HG03066 (cell line): ENCODE results near the gene C12orf54.
"Not testable (repeated sequence)": the region's sequence is repeated elsewhere in the genome, so short reads cannot be mapped to it uniquely, and the experiment has no call there.

Experiments
- ATAC-seq: cut with Tn5 transposase; IDR thresholded peaks from one replicate; pipeline ENCODE4 v1.9.1; 2021; ENCODE audit warnings: low read depth; ENCODE audit not compliant: unreplicated experiment

The C12orf54 gene

DNA sequence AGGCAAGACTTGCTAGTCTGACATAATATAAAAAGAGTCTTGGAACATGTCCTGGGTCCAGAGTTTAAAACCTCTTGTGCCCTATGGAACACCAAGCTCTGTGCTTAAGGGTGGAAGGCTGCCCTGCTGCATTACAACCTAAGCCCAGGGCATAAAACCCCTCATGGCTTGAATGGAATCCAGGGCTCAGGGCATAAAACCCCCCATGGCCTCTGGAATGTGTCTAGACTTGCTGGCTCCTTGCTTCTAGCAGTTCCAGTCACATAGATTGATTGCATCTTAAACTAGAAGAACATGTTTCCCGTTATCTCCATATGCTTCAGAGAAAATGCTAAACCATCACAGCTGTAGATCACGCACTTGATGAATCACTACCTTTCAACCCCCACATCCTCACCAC, 24.5 kb downstream of the C12orf54 start:
- not testable (repeated sequence) for ATAC-seq

DNA sequence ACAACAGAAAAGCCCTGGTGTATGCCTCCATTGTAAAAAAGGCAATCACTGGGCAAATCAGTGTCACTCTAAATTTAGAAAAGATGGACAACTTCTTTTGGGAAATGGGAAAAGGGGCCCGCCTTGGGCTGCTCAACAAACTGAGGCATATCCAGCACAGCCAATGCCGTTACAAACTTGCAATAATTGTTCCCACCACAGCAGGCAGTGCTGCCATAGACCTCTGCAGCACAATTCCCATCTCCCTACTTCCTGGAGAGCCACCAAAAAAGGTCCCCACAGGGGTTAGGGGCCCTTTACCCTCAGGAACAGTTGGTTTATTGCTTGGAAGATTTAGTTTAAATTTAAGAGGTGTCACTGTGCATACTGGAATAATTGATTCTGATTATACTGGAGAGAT, 26.7 kb downstream of the C12orf54 start:
- no peak for ATAC-seq

DNA sequence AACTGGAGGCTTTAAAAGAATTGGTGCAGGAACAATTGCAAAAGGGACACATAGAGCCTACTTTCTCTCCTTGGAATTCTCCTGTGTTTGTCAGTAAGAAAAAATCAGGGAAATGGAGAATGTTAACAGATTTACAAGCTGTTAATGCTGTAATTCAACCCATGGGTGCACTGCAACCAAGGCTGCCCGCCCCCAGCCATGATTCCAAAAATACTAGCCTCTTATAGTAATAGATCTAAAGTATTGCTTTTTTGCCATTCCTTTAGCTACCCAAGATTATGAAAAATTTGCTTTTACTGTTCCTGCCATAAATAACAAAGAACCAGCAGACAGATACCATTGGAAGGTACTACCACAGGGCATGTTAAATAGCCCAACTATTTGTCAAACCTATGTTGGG, 27.8 kb downstream of the C12orf54 start:
- ATAC-seq: no peak

DNA sequence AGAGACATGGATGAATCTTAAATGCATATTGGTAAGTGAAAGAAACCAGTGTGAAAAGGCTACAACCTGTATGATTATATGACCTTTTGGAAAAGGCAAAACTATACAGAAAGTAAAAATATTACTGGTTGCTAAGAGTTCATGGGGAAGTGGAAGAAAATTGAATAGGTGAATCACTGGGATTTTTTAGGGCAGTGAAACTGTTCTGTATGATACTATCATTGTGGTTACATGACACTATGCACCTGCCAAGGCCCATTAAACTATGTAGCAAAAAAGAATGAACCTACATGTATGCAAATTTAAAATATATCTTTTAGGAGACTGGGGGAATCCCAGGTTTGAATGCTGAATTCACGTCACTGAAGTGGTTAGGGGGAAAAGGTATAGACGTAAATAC, 30.6 kb downstream of the C12orf54 start:
- ATAC-seq: peak; percentile 70

DNA sequence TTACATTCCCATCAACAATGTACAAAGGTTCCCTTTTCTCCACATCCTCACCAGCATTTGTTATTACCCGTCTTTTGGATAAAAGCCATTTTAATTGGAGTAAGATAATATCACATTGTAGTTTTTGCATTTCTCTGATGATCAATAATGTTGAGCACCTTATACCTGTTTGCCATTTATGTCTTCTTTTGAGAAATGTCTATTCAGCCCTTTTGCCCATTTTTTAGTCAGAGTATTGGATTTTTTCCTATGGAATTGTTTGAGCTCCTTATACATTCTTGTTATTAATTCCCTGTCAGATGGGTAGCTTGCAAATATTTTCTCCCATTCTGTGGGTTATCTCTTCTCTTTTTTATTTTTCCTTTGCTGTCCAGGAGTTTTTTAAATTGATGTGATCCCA, 32.4 kb downstream of the C12orf54 start:
- ATAC-seq: no peak

DNA sequence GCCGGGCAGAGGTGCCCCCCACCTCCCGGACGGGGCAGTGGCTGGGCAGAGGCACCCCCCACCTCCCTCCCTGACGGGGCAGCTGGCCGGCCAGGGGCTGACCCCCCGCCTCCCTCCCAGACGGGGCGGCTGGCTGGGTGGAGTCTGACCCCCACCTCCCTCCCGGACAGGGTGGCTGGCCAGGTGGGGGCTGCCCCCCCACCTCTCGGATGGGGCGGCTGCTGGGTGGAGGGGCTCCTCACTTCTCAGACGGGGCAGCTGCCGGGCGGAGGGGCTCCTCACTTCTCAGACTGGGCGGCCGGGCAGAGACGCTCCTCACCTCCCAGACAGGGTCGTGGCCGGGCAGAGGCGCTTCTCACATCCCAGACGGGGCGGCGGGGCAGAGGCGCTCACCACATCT, 38.1 kb downstream of the C12orf54 start:
- not testable (repeated sequence) for ATAC-seq

DNA sequence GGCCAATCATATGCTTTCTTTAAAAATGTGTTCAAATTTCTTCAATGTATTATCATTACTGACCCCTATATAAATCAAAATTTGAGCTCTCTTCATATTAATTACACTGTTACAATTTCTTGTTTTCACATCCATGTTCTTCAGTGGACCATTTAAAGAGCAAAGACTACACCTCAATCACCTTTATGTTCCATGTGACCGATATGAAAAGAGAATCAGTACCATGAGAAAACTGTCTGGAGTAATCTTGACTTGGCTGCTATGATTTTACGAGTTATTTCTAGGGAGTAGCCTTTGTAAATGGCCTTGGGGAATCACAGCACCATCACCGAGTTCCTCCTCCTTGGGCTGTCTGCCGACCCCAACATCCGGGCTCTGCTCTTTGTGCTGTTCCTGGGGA, 43.0 kb downstream of the C12orf54 start, which contains the start of gene OR8S1:
TSS of gene OR8S1 (plus strand) at position 301 of the 400 bp plus-strand sequence. CDS start at position 301, 0 bp downstream.
- no peak for ATAC-seq

DNA sequence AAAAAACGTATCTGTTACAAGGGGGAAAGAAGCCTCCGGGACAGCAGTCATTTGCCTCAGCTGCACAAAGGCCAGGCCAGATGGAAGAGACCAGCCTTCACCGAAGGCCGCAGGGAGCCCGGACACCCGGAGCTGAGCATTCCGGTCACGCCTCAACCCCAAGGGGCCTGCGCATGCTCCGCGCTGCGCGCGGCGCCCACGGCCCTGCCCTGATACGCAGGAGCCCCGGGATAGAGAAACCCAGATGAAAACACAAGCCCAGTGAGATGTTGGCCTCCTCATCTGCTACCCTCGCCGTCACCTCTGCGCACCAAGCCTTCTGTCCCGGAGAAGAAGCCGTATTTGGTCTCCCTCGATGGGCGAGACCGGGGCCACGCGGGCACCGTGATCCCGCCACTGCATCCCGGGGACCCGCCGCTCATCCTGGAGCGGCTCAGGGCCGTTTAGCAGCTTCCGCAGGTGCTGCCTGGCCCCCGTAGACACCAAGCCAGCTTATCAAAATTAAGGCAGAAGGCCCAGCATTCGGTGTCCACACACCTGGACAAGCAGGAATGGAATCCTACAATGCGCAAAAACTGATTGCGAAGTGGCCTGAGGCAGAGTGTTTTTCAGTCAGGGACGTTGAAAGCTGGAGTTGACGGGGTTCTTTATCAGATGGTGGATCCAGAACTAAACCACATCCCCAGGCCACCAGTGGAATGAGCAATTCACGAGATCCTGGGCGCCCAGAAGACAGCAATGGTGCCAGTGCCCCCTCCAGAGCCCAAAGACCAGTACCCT, 45.8 kb downstream of the C12orf54 start:
- no peak for ATAC-seq

DNA sequence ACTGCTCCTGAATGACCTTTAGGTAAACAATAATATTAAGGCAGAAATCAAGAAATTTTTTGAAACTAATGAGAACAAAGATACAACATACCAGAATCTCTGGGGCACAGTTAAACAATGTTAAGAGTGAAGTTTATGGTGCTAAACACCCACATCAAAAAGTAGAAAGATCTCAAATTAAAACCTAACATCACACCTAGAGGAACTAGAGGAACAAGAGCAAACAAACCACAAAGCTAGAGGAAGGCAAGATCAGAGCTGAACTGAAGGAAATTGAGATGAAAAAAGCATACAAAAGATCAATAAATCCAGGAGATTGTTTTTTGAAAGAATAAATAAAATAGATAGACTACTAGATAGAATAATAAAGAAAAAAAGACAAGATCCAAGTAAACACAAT, 50.3 kb downstream of the C12orf54 start:
- ATAC-seq: no peak

DNA sequence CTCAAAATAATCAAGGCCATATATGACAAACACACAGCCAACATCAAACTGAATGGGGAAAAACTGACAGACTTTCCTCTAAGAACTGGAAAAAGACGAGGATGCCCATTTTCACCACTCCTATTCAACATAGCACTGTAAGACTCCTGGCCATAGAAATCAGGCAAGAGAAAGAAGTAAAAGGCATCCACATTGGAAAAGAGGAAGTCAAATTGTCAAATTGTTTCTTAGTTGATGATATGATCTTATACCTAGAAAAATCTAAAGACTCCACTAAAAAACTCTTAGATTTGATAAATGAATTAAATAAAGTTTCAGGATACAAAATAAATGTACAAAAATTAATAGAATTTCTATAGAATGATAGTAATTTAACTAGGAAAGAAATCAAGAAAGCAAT, 54.3 kb downstream of the C12orf54 start:
- no peak for ATAC-seq

DNA sequence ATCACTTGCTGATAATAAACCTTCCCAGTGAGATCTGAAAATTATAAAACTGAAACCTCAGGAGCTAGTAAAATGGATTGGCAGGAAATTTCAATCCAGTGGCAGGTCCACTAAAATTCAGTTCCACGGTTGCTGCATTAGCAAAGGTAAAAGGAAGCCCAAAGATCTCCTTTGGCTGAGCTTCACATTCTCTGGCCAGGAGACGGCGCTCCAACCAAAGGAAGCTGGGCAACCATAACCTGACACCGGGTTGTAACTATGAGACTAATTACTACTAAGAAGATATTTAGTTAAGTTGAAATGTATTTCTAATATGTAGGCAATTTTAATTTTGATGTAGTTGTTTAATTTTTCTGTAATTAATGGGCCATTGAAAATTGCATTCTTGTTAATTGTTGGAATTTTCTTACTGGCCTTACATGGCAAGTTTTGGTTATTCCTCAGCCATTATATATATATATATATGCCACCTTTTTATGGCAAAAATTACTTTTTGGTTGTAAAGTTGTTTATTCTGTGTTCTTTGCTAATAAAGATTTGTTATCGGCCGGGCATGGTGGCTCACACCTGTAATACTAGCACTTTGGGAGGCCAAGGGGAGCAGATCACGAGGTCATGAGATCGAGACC, 60.1 kb downstream of the C12orf54 start:
- no peak for ATAC-seq

DNA sequence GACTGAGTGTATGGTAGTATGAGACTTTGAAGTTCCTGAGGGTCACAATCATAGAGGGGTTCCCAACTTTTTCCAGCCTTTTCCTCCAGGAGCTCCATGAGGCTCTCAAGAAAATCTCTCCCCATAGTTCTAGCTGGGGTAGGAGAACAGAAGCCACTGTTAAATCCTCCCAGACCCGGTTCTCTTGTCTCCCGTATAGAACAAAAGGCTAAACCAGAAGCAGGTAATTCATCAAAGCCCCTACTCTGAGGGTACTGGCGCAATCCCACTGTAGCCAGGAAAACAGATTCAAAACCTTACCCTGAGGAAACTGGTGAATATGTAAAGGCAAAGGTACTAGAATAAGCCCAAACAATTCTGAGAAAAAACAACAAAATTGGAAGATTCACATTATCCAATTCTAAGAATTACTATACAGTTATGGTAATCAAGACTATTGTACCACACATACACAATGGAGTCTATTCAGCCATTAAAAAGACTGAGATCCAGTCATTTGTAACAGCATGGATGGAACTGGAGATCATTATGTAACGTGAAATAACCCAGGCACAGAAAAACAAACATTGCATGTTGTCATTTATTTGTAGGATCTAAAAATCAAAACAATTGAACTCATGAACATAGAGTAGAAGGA, 63.7 kb downstream of the C12orf54 start:
- no peak for ATAC-seq
